Parathyroid adenoma (tissue), 2 donors: ENCODE measurements around the gene CALML3.

Experiments
- H2AFZ ChIP-seq: fragments of 300-600 bp; sonication (generic); one replicate; pipeline ENCODE4 v1.7.0; 2017; ENCODE audit warnings: antibody characterized with exemption, mild to moderate bottlenecking
- H3K27ac ChIP-seq: fragments of 300-600 bp; sonication (generic); one replicate; pipeline ENCODE4 v1.7.0; 2017
- H3K27me3 ChIP-seq: fragments of 300-600 bp; sonication (generic); one replicate; pipeline ENCODE4 v1.7.0; 2017; ENCODE audit warnings: low read length; ENCODE audit not compliant: control insufficient read depth, insufficient read depth
- H3K36me3 ChIP-seq: fragments of 300-600 bp; sonication (generic); one replicate; pipeline ENCODE4 v1.7.0; 2017; ENCODE audit warnings: low read length; ENCODE audit not compliant: control insufficient read depth, insufficient read depth
- H3K4me1 ChIP-seq: fragments of 300-600 bp; sonication (generic); one replicate; pipeline ENCODE4 v1.7.0; 2017; ENCODE audit warnings: control low read depth
- H3K4me2 ChIP-seq: fragments of 300-600 bp; sonication (generic); one replicate; pipeline ENCODE4 v1.7.0; 2017; ENCODE audit warnings: low read length
- H3K4me3 ChIP-seq: fragments of 300-600 bp; sonication (generic); one replicate; pipeline ENCODE4 v1.7.0; 2017; ENCODE audit warnings: low read depth, low read length
- H3K79me2 ChIP-seq: fragments of 300-600 bp; sonication (generic); one replicate; pipeline ENCODE4 v1.7.0; 2017; ENCODE audit warnings: control low read depth
- H3K9ac ChIP-seq: fragments of 300-600 bp; sonication (generic); one replicate; pipeline ENCODE4 v1.7.0; 2017; ENCODE audit warnings: mild to moderate bottlenecking
- H3K9me3 ChIP-seq: fragments of 300-600 bp; sonication (generic); one replicate; pipeline ENCODE4 v1.7.0; 2017; ENCODE audit warnings: low read length; ENCODE audit not compliant: control insufficient read depth
- TF ChIP-seq, protein P1 (sequence below): fragments of 300-600 bp; sonication (generic); IDR thresholded peaks from one replicate; pipeline ENCODE4 v1.7.0; 2017; ENCODE audit warnings: antibody characterized with exemption, mild to moderate bottlenecking
- donor health status: primary hyperparathyroidism.

Gene CALML3

DNA sequence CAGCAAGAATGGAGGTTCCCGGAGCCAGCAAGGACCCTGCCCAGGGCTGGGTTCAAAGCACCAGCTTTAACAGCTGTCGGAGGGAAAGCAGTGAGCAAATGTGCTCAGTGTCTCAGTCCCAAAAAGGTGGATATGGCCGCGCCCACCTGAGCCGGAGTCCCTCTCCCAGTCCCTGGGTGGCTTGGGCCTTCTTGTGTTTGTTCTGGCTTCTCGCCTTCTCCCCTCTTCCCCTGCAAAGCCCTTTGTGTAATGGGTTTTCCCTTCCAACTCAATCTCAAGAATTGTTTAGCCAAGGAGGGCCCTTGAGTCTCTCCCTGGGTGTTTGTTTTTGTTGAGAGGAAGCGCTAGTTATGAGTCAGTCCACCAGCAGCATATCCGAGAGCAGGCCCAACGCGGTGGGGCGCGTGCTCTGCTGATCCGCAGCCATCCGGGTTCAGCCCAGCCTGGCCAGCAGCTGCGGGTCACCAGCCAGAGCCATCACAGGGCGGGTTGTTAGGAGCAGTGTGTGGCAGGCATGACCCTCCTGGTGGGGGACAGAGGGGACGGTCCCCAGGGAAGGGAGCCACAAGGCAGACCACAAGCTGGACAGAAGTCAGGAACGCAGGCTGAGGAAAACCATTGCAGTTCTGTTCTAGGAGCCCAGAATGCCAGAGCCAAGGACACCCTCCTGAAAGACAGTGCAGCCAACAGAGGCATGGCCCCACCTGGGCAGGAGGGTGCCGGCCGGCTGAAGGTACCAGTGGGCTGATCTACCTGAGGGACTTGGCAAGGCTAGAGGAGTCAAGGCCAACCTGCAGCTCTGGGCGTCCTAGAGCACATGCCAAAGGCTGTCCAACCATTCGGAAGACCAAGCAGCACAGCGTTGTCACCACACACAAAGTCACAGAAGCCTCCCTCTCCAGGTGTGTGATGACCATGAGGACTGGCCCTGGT, 21.3 kb downstream of the CALML3 start:
- H3K9ac ChIP-seq = no peak overlapping the region
- no peaks in the 10 kb centered on the region for H3K27me3 ChIP-seq
- H3K36me3 ChIP-seq = no peaks in the 10 kb centered on the region
- TF ChIP-seq, protein P1, sequence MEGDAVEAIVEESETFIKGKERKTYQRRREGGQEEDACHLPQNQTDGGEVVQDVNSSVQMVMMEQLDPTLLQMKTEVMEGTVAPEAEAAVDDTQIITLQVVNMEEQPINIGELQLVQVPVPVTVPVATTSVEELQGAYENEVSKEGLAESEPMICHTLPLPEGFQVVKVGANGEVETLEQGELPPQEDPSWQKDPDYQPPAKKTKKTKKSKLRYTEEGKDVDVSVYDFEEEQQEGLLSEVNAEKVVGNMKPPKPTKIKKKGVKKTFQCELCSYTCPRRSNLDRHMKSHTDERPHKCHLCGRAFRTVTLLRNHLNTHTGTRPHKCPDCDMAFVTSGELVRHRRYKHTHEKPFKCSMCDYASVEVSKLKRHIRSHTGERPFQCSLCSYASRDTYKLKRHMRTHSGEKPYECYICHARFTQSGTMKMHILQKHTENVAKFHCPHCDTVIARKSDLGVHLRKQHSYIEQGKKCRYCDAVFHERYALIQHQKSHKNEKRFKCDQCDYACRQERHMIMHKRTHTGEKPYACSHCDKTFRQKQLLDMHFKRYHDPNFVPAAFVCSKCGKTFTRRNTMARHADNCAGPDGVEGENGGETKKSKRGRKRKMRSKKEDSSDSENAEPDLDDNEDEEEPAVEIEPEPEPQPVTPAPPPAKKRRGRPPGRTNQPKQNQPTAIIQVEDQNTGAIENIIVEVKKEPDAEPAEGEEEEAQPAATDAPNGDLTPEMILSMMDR = no peak
- no peaks in the 10 kb centered on the region for H3K4me1 ChIP-seq
- no peak overlapping the region for H3K4me3 ChIP-seq
- no peak overlapping the region for H3K27ac ChIP-seq
- no peaks in the 10 kb centered on the region for H3K79me2 ChIP-seq
- no peak overlapping the region for H2AFZ ChIP-seq
- no peaks in the 10 kb centered on the region for H3K9me3 ChIP-seq
- no peak overlapping the region for H3K4me2 ChIP-seq

DNA sequence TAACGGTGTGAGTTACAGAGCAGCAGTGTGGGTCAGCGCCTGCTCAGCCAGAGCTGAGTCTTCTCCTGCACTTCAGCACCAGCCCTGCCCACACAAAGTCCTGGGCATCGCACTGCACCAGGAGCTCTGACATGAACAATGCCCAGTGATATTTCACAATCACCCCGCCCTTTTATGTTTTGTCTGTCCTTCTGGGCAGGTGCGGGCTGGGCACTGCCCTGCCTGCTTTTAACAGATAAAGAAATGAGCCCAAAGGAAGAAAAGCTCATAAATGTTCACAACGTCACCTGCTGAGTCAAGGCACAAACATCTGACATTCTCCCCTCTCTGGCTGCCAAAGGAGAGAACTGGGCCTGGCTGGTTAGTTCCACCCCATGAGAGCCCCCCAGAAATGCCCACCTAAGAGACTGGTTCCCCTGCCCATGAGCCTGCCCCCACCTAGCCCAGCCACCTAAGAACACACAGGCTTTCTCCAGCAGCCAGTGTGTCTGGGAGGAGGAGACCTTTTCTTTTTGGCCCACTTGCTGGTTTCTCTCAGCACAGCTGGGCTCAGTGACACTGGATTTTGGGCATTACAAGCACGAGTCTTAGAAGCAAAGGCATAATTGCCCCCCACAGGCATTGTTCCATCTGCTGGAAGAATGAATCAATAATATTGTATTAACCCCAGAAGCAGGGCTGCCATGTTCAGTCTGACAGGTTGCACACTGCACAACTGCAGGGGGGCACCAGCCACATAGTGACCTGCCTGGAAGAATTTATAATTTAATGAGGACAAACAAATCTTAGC, 22.3 kb downstream of the CALML3 start:
- Histone ChIP-seq H3K36me3 (no peaks in the 10 kb centered on the region), H3K27ac (no peak overlapping the region), H2AFZ (no peak overlapping the region), H3K9me3 (no peaks in the 10 kb centered on the region), H3K27me3 (no peaks in the 10 kb centered on the region), H3K4me1 (no peaks in the 10 kb centered on the region), H3K9ac (no peak overlapping the region), H3K4me2 (no peak overlapping the region), H3K4me3 (no peak overlapping the region), H3K79me2 (no peaks in the 10 kb centered on the region)
- TF ChIP-seq, protein P1 = no peak

DNA sequence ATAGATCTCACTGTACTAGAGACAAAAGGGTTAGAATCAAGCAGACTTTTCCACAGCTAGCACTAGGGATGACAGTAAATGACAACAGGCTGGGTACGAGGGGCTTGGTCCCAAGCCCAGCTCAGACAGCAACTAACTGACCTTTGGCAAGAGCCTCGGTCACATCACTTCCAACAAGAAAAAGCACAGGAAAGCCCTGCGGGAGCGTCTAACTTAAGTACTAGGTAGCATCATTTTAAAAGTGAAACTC, 22.8 kb downstream of the CALML3 start:
- Histone ChIP-seq H3K36me3 (no peaks in the 10 kb centered on the region), H3K4me1 (no peaks in the 10 kb centered on the region), H2AFZ (no peak overlapping the region), H3K4me3 (no peak overlapping the region), H3K4me2 (no peak overlapping the region), H3K9me3 (no peaks in the 10 kb centered on the region), H3K79me2 (no peaks in the 10 kb centered on the region), H3K27ac (peak overlapping the region; percentile 44), H3K9ac (no peak overlapping the region), H3K27me3 (no peaks in the 10 kb centered on the region)
- TF ChIP-seq, protein P1 = no peak

DNA sequence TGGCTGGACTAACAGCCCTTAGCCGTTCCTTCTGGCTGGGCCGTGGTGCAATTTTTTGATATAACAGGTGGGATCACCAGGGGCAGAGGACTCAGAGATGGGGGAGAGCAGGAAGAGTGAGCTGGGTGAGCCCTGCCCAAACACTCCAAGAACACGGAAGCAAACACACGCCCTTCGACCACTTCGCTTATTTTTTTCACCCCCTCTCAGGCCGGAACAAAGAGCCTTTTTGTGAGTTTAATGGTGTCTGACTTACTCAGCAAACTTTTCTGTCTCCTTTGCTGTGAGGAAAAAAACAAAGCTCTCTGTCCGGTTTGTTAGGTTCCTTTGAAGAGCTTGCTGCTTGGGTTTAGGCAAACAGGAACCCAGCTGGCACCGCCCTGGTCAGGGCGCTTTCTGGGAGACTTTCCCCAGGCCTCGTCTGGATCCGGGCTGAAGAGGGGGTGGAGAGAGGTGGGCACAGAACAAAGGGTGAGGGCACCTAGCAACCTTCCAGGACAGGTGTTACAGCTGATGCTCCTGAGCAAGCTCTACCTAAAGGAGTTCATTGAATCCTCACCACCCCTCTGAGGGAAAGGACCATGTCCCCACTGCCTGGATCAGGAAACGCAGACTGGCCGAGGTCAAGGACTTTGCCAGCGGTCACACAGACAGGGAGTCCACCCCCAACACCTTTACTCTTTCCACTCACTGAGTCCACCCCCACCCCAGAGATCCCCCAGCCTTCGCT, 23.3 kb downstream of the CALML3 start:
- Histone ChIP-seq H3K36me3 (no peaks in the 10 kb centered on the region), H3K9ac (no peak overlapping the region), H3K79me2 (no peaks in the 10 kb centered on the region), H3K9me3 (no peaks in the 10 kb centered on the region), H3K27ac (peak overlapping the region; percentile 44), H3K27me3 (no peaks in the 10 kb centered on the region), H3K4me3 (no peak overlapping the region), H3K4me2 (no peak overlapping the region), H3K4me1 (no peaks in the 10 kb centered on the region), H2AFZ (peak overlapping the region; percentile 34)
- TF ChIP-seq, protein P1 = no peak
